HCT116 (cell line): Measurements from ENCODE around the gene RASAL2. TPM values are rescaled to one million over a fixed set of nuclear protein-coding genes. Genes with fewer than 3 reads are reported as not detected.

Experiments used
- ATAC-seq: fragments of 200-7000 bp; cut with Tn5 transposase; 2 replicates; pipeline ENCODE4 v1.9.1; 2020; ENCODE audit warnings: mild to moderate bottlenecking, moderate library complexity
- BruUV-seq: library from RNA; stranded (reverse); fragments of 400-500 nt; replicated peaks from 2 replicates; lab custom pipeline; 2021; lab: Mats Ljungman, UMichigan
- CTCF ChIA-PET: fragments of 300-600 bp; sonication (Branson Sonifier 250); formaldehyde crosslinking; loops from one replicate; lab custom pipeline; 2021; ENCODE audit warnings: antibody characterized with exemption; lab: Charles Lee
- POLR2A ChIA-PET: fragments of 300-600, 350-600 bp; sonication (Branson Sonifier 250); formaldehyde crosslinking; loops from one replicate; lab custom pipeline; 2021; ENCODE audit warnings: antibody characterized with exemption; lab: Charles Lee
- RAD21 ChIA-PET, 2 experiments: fragments of 300-600 bp; sonication (Branson Sonifier 250); formaldehyde crosslinking; loops; one replicate each; lab custom pipeline; 2023; ENCODE audit warnings: low total read pairs in 2 of 2; ENCODE audit not compliant: uncharacterized antibody in 2 of 2, unreplicated experiment in 2 of 2, low non-redundant PET in 1 of 2; lab: Charles Lee
- DNase-seq: peaks from one replicate; pipeline ENCODE4 v3.0.0-alpha.2; 2010; ENCODE audit warnings: low read depth, low spot score
- H2AFZ ChIP-seq: fragments of 200-600 bp; shearing (Covaris generic), sonication (generic); 2 replicates; pipeline ENCODE4 v1.6.1; 2017; ENCODE audit warnings: low read depth, mixed run types, mixed read lengths, antibody characterized with exemption, low read length; ENCODE audit not compliant: poor library complexity, severe bottlenecking
- H3K27ac ChIP-seq: 2 replicates; pipeline ENCODE4 v1.5.1; 2012; ENCODE audit warnings: low read depth, low read length
- H3K27me3 ChIP-seq: fragments of 200-600 bp; sonication (generic); 2 replicates; pipeline ENCODE4 v1.6.1; 2016; ENCODE audit warnings: mixed run types, low read length, mixed read lengths; ENCODE audit not compliant: insufficient read depth
- H3K36me3 ChIP-seq, 2 experiments: fragments of 200-500 bp in 1 of 2; fragments of 200-600 bp in 1 of 2; sonication (Bioruptor generic) in 1 of 2; sonication (generic) in 1 of 2; 2 replicates each; pipeline versions ENCODE4 v1.5.1 to v1.6.1; 2014 to 2016; ENCODE audit warnings: low read length in 2 of 2, inconsistent platforms in 1 of 2, mixed read lengths in 1 of 2, mixed run types in 1 of 2; ENCODE audit not compliant: insufficient read depth in 2 of 2, control insufficient read depth in 1 of 2
- H3K4me1 ChIP-seq, 2 experiments: fragments of 200-600 bp in 1 of 2; sonication (generic) in 1 of 2; 2 replicates each; pipeline versions ENCODE4 v1.5.1 to v1.6.1; 2012 to 2017; ENCODE audit warnings: low read length in 2 of 2, inconsistent platforms in 1 of 2, mild to moderate bottlenecking in 1 of 2, mixed read lengths in 1 of 2, mixed run types in 1 of 2, moderate library complexity in 1 of 2; ENCODE audit not compliant: insufficient read depth in 2 of 2, control insufficient read depth in 1 of 2
- H3K4me2 ChIP-seq: fragments of 200-600 bp; sonication (generic); 2 replicates; pipeline ENCODE4 v1.6.1; 2017; ENCODE audit warnings: mixed run types, low read length, mixed read lengths
- H3K4me3 ChIP-seq, 2 experiments: fragments of 200-600 bp in 1 of 2; sonication (generic) in 1 of 2; replicated peaks in 1 of 2; 2 replicates each; pipeline ENCODE4 v1.5.1; 2011 to 2016; ENCODE audit warnings: low read length in 2 of 2, control low read depth in 1 of 2, low read depth in 1 of 2, mild to moderate bottlenecking in 1 of 2, mixed read lengths in 1 of 2, mixed run types in 1 of 2
- H3K79me2 ChIP-seq: fragments of 200-600 bp; sonication (generic); 2 replicates; pipeline ENCODE4 v1.6.1; 2017; ENCODE audit warnings: mild to moderate bottlenecking, mixed run types, low read length, moderate library complexity, mixed read lengths; ENCODE audit not compliant: insufficient read depth
- H3K9ac ChIP-seq: fragments of 200-600 bp; sonication (generic); 2 replicates; pipeline ENCODE4 v1.6.1; 2016; ENCODE audit warnings: low read length, mixed read lengths
- H3K9me2 ChIP-seq: fragments of 200-600 bp; sonication (generic), shearing (Covaris generic); 2 replicates; pipeline ENCODE4 v1.6.1; 2017; ENCODE audit warnings: mixed run types, mild to moderate bottlenecking, moderate library complexity; ENCODE audit not compliant: insufficient read depth
- H3K9me3 ChIP-seq, 2 experiments: fragments of 200-500 bp in 1 of 2; fragments of 200-600 bp in 1 of 2; sonication (Bioruptor generic) in 1 of 2; sonication (generic) in 1 of 2; 2 replicates each; pipeline ENCODE4 v1.6.1; 2014 to 2017; ENCODE audit warnings: low read length in 2 of 2, mixed read lengths in 2 of 2, inconsistent platforms in 1 of 2, low read depth in 1 of 2, mild to moderate bottlenecking in 1 of 2, mixed run types in 1 of 2, moderate library complexity in 1 of 2; ENCODE audit not compliant: control insufficient read depth in 1 of 2, insufficient read depth in 1 of 2
- H4K20me1 ChIP-seq: fragments of 200-600 bp; sonication (generic), shearing (Covaris generic); 2 replicates; pipeline ENCODE4 v1.6.1; 2017; ENCODE audit warnings: mixed run types, mild to moderate bottlenecking, moderate library complexity; ENCODE audit not compliant: insufficient read depth
- ATF3 ChIP-seq: IDR thresholded peaks from 2 replicates; pipeline ENCODE4 v1.6.1; 2012
- RAD21 ChIP-seq: IDR thresholded peaks from 2 replicates; pipeline ENCODE4 v1.6.1; 2012; ENCODE audit warnings: low read depth, mild to moderate bottlenecking
- ZBTB33 ChIP-seq: IDR thresholded peaks from 2 replicates; pipeline ENCODE4 v1.6.1; 2011; ENCODE audit warnings: mild to moderate bottlenecking, low read length, moderate library complexity; ENCODE audit not compliant: insufficient replicate concordance; ENCODE audit errors: extremely low read depth
- ZFX ChIP-seq: fragments of 450-650 bp; IDR thresholded peaks from 2 replicates; pipeline ENCODE4 v1.6.1; 2017
- intact Hi-C: fragments of 100-400 bp; cut with micrococcal nuclease; formaldehyde crosslinking; loops from 2 replicates; pipeline ENCODE4 v1.10.0; 2022
- total RNA-seq: library from RNA; stranded (reverse); gene quantifications from one replicate; pipeline ENCODE4 v1.2.1, GENCODE V29; 2021; ENCODE audit not compliant: unreplicated experiment

RASAL2 gene
- total RNA-seq, 1 experiment from 2014 or later, result 11.7 TPM

GRCh38 chr1:178330153-178330552 is 236.2 kb downstream of the RASAL2 start:
- no peak overlapping the region for H3K9ac ChIP-seq
- H3K4me2 ChIP-seq, result peak overlapping the region; percentile 4; the same call in 1 of the 2 replicates
- intact Hi-C loops, result no loop called here
- CTCF ChIA-PET, result no interaction called here
- no peak overlapping the region for H3K4me3 ChIP-seq
- no peak overlapping the region for H2AFZ ChIP-seq
- no peaks in the 10 kb centered on the region for H3K9me2 ChIP-seq
- H4K20me1 ChIP-seq, result no peaks in the 10 kb centered on the region
- RAD21 ChIA-PET, result interaction anchor here in 1 of 2 experiments (0.6 kb wide), 1 partner anchor 31 kb away, joined by 3 read pairs; no protein-coding TSS in a partner anchor
- POLR2A ChIA-PET, result no interaction called here
- H3K36me3 ChIP-seq, result no peaks in the 10 kb centered on the region
- no peaks in the 10 kb centered on the region for H3K9me3 ChIP-seq
- H3K79me2 ChIP-seq, result no peaks in the 10 kb centered on the region
- no peak overlapping the region for H3K27ac ChIP-seq
- TF ChIP-seq ZFX, result no peak
- DNase-seq (no peak), ATAC-seq (no peak)
- H3K27me3 ChIP-seq, result no peaks in the 10 kb centered on the region
- H3K4me1 ChIP-seq, result peaks cover 5 to 12% of the 10 kb centered on the region in 2 experiments; a peak in 3 of 4 replicates
- BruUV-seq, result no TSS peak

- Histone ChIP-seq H3K4me1 (peaks cover 5 to 12% of the 10 kb centered on the region in 2 experiments; a peak in 3 of 4 replicates), H3K9me3 (no peaks in the 10 kb centered on the region), H3K9ac (no peak overlapping the region), H4K20me1 (no peaks in the 10 kb centered on the region), H3K27ac (no peak overlapping the region), H2AFZ (no peak overlapping the region), H3K4me3 (no peak overlapping the region), H3K9me2 (no peaks in the 10 kb centered on the region), H3K36me3 (no peaks in the 10 kb centered on the region), H3K27me3 (no peaks in the 10 kb centered on the region), H3K79me2 (no peaks in the 10 kb centered on the region), H3K4me2 (no peak overlapping the region)
- ChIA-PET RAD21 (no interaction called here), POLR2A (no interaction called here), CTCF (no interaction called here)
- BruUV-seq, result no TSS peak
- ATAC-seq (no peak), DNase-seq (no peak)
- intact Hi-C loops, result no loop called here
- TF ChIP-seq ZBTB33 (no peak), ATF3 (no peak), RAD21 (no peak)
These were observed 237.1 kb downstream of the RASAL2 start for GRCh38 chr1:178330848-178331497.
